ENCODE data around the gene ADAM8. TPM values are rescaled to one million over a fixed set of nuclear protein-coding genes. Genes with fewer than 3 reads are reported as not detected.

ADAM8 gene
- total and polyA plus RNA-seq, 10 of the 15 experiments (the other 5 are each of a cell fraction or from before 2014, with no cell fraction given), result 0.37 to 92.7 (median 21.7) TPM

- no TSS peak for BruUV-seq (replicated peaks)
- intact Hi-C loops (cut with micrococcal nuclease; ENCODE audit: unreplicated experiment) (no loop called here), in situ Hi-C loops (cut with MboI) (no loop called here)
- Histone ChIP-seq H3K9me3 (replicated peaks; ENCODE audit: control insufficient read depth, insufficient read depth, low read length) (no peaks in the 10 kb centered on the region), H3K79me2 (ENCODE audit: control insufficient read depth, insufficient read depth, low read length) (peaks cover 30% of the 10 kb centered on the region), H3K4me1 (ENCODE audit: control insufficient read depth, insufficient read depth, low read length) (peaks cover 19% of the 10 kb centered on the region), H4K20me1 (ENCODE audit: control insufficient read depth, insufficient read depth) (no peaks in the 10 kb centered on the region), H2AFZ (ENCODE audit: control insufficient read depth, low read depth, low read length) (no peak overlapping the region), H3K4me2 (ENCODE audit: control insufficient read depth, insufficient read depth) (no peak overlapping the region), H3K4me3 (no peak overlapping the region), H3K27ac (ENCODE audit: control insufficient read depth, insufficient read depth) (no peak overlapping the region), H3K9ac (ENCODE audit: control insufficient read depth, insufficient read depth, low read length) (no peak overlapping the region), H3K36me3 (ENCODE audit: control insufficient read depth in 2 of 2, insufficient read depth in 2 of 2, low read length in 1 of 2) (peaks cover 0 to 7% of the 10 kb centered on the region in 2 experiments; a peak in 3 of 4 replicates), H3K27me3 (replicated peaks in 1 of 2; ENCODE audit: control insufficient read depth in 2 of 2, insufficient read depth in 2 of 2, low read length in 1 of 2) (no peaks in the 10 kb centered on the region)
- CTCF ChIA-PET, result interaction anchor here (1.5 kb wide), 1 partner anchor 10 kb away, joined by 3 read pairs; no protein-coding TSS in a partner anchor
- ATAC-seq (no peak), DNase-seq (ENCODE audit: low read depth, low spot score) (no peak), FAIRE-seq (no peak)
- TF ChIP-seq ZZZ3 (IDR thresholded peaks at IDR 0.05; ENCODE audit: control insufficient read depth, insufficient read length, low read depth) (no peak), RB1 (IDR thresholded peaks at IDR 0.05; ENCODE audit: borderline replicate concordance) (no peak), SP1 (IDR thresholded peaks at IDR 0.05; ENCODE audit: low read depth, low read length) (no peak), SUZ12 (IDR thresholded peaks at IDR 0.05; ENCODE audit: unreplicated experiment) (no peak)
- SMC1A ChIA-PET (ENCODE audit: uncharacterized antibody, unreplicated experiment), result no interaction called here
- WGBS (ENCODE audit: insufficient coverage, insufficient replicate concordance, low lambda C conversion rate, missing lambda C conversion rate), result 96% methylated on average over 16 of the region's 16 CpGs
- POLR2A ChIA-PET, result no interaction called here
- RAD21 ChIA-PET (ENCODE audit: unreplicated experiment), result no interaction called here
These were observed 33.7 kb upstream of the ADAM8 start for GRCh38 chr10:133310399-133310755.

DNA sequence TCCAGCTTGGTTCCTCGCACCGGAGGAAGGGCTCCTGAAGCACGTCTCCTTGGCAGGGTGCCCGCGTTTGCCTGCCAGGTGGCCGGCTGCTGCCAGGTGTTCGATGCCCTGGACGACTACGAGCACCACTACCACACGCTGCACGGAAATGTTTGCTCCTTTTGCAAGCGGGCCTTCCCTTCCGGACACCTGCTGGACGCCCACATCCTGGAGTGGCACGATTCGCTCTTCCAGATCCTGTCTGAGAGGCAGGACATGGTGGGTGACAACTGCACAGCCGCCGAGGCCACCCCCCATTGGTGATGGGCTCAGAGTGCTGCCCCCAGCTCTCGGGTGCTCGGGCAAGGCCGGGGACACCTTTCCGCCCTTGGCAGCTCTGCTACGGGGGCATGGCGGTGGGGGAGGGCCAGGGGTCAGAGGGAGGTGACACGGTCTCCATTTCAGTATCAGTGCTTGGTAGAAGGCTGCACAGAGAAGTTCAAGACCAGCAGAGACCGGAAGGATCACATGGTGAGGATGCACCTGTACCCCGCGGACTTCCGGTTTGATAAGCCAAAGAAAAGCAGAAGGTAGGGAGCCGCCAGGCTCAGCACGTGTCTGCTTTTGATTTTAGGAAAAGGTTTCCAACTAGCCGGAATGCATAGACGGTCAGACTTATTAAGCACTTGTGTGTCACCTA lies 33.2 kb upstream of the ADAM8 start:
- intact Hi-C loops (cut with micrococcal nuclease; ENCODE audit: unreplicated experiment), result loop anchor here (2.0 to 5.0 kb wide), 2 partner anchors 35 to 82 kb away; partner anchors contain the start of gene MTG1
- DNase-seq (ENCODE audit: low read depth, low spot score) (no peak), FAIRE-seq (no peak), ATAC-seq (no peak)
- H3K36me3 ChIP-seq (ENCODE audit: control insufficient read depth in 2 of 2, insufficient read depth in 2 of 2, low read length in 1 of 2), result peaks cover 0 to 8% of the 10 kb centered on the region in 2 experiments; a peak in 3 of 4 replicates
- no peak overlapping the region for H3K27ac ChIP-seq (ENCODE audit: control insufficient read depth, insufficient read depth)
- H3K9ac ChIP-seq (ENCODE audit: control insufficient read depth, insufficient read depth, low read length), result no peak overlapping the region
- peaks cover 30% of the 10 kb centered on the region for H3K79me2 ChIP-seq (ENCODE audit: control insufficient read depth, insufficient read depth, low read length)
- SMC1A ChIA-PET (ENCODE audit: uncharacterized antibody, unreplicated experiment), result no interaction called here
- in situ Hi-C loops (cut with MboI), result loop anchor here (5.0 kb wide), 1 partner anchor 168 kb away; no protein-coding TSS in a partner anchor
- POLR2A ChIA-PET, result no interaction called here
- 0 out of 2 replicates have a peak overlapping the region, but pooled peaks have one; percentile 32 for H3K4me3 ChIP-seq
- H3K4me1 ChIP-seq (ENCODE audit: control insufficient read depth, insufficient read depth, low read length), result peaks cover 19% of the 10 kb centered on the region
- H2AFZ ChIP-seq (ENCODE audit: control insufficient read depth, low read depth, low read length), result no peak overlapping the region
- H3K27me3 ChIP-seq (replicated peaks in 1 of 2; ENCODE audit: control insufficient read depth in 2 of 2, insufficient read depth in 2 of 2, low read length in 1 of 2), result no peaks in the 10 kb centered on the region
- 92% methylated on average over 33 of the region's 33 CpGs for WGBS (ENCODE audit: insufficient coverage, insufficient replicate concordance, low lambda C conversion rate, missing lambda C conversion rate)
- CTCF ChIA-PET, result no interaction called here
- BruUV-seq (replicated peaks), result no TSS peak
- H3K4me2 ChIP-seq (ENCODE audit: control insufficient read depth, insufficient read depth), result peak overlapping the region; percentile 56
- RAD21 ChIA-PET (ENCODE audit: unreplicated experiment), result no interaction called here
- no peaks in the 10 kb centered on the region; the same call in 1 of the 2 replicates for H4K20me1 ChIP-seq (ENCODE audit: control insufficient read depth, insufficient read depth)
- no peaks in the 10 kb centered on the region for H3K9me3 ChIP-seq (replicated peaks; ENCODE audit: control insufficient read depth, insufficient read depth, low read length)
- TF ChIP-seq SIX5 (IDR thresholded peaks at IDR 0.05; ENCODE audit: low read depth, low read length, severe bottlenecking), result no peak
- TF ChIP-seq MXI1 (IDR thresholded peaks at IDR 0.05; ENCODE audit: low read depth, low read length), result no peak
- TF ChIP-seq SUPT20H (IDR thresholded peaks at IDR 0.05; ENCODE audit: borderline replicate concordance, control insufficient read depth, low read depth, low read length), result no peak
- TF ChIP-seq CBFB (IDR thresholded peaks at IDR 0.05; ENCODE audit: low read depth), result no peak
- TF ChIP-seq, protein P1, sequence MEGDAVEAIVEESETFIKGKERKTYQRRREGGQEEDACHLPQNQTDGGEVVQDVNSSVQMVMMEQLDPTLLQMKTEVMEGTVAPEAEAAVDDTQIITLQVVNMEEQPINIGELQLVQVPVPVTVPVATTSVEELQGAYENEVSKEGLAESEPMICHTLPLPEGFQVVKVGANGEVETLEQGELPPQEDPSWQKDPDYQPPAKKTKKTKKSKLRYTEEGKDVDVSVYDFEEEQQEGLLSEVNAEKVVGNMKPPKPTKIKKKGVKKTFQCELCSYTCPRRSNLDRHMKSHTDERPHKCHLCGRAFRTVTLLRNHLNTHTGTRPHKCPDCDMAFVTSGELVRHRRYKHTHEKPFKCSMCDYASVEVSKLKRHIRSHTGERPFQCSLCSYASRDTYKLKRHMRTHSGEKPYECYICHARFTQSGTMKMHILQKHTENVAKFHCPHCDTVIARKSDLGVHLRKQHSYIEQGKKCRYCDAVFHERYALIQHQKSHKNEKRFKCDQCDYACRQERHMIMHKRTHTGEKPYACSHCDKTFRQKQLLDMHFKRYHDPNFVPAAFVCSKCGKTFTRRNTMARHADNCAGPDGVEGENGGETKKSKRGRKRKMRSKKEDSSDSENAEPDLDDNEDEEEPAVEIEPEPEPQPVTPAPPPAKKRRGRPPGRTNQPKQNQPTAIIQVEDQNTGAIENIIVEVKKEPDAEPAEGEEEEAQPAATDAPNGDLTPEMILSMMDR (IDR thresholded peaks at IDR 0.05 in 2 of 3, conservative IDR thresholded peaks at IDR 0.05 in 1 of 3; ENCODE audit: control insufficient read depth in 2 of 3, extremely low read depth in 1 of 3, insufficient read depth in 1 of 3, low read depth in 3 of 3, low read length in 3 of 3), result no peak
- no peak for TF ChIP-seq CHD2 (IDR thresholded peaks at IDR 0.05; ENCODE audit: borderline replicate concordance, low read depth, low read length)
- TF ChIP-seq STAT1 (conservative IDR thresholded peaks at IDR 0.05), result no peak
- TF ChIP-seq, protein P2, sequence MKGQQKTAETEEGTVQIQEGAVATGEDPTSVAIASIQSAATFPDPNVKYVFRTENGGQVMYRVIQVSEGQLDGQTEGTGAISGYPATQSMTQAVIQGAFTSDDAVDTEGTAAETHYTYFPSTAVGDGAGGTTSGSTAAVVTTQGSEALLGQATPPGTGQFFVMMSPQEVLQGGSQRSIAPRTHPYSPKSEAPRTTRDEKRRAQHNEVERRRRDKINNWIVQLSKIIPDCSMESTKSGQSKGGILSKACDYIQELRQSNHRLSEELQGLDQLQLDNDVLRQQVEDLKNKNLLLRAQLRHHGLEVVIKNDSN (IDR thresholded peaks at IDR 0.05; ENCODE audit: borderline replicate concordance, extremely low read length, insufficient read depth, low read depth, low read length), result no peak
- no peak for TF ChIP-seq RFX5 (IDR thresholded peaks at IDR 0.05; ENCODE audit: low read depth, low read length)
- no peak for TF ChIP-seq POLR2A (IDR thresholded peaks at IDR 0.05; ENCODE audit: low read depth, low read length)
- TF ChIP-seq CREM (IDR thresholded peaks at IDR 0.05; ENCODE audit: low read depth), result no peak
